HepG2 (cell line): Measurements from ENCODE around the gene ESYT1. TPM values are rescaled to one million over a fixed set of nuclear protein-coding genes. Genes with fewer than 3 reads are reported as not detected.
A peak's percentile ranks its signal among the peaks of the same experiment; 100 is the strongest.

Experiments
- ATAC-seq: fragments of 200-7000 bp; cut with Tn5 transposase; 3 replicates; pipeline ENCODE4 v1.9.1; 2020; ENCODE audit warnings: mild to moderate bottlenecking, moderate library complexity
- BruUV-seq: library from RNA; stranded (reverse); fragments of 400-500 nt; replicated peaks from 2 replicates; lab custom pipeline; 2021; lab: Mats Ljungman, UMichigan
- CTCF ChIA-PET: fragments of 300-600 bp; formaldehyde crosslinking; extraction: SDS; loops from one replicate; lab custom pipeline; 2021; ENCODE audit warnings: low total read pairs, inconsistent platforms, low intra/inter-chr PET ratio; lab: Yijun Ruan, JAX
- POLR2A ChIA-PET: fragments of 350-600 bp; sonication (Branson Sonifier 250); formaldehyde crosslinking; loops from one replicate; lab custom pipeline; 2020; ENCODE audit warnings: antibody characterized with exemption, inconsistent platforms; lab: Yijun Ruan, JAX
- DNase-seq: peaks from one replicate; pipeline ENCODE4 v3.0.0-alpha.2; 2015; ENCODE audit warnings: low spot score
- FAIRE-seq: peaks from 3 replicates; lab custom pipeline; 2011; peaks lifted over from hg19 to GRCh38; lab: Jason Lieb, UNC
- H2AFZ ChIP-seq: one replicate; pipeline ENCODE4 v1.6.1; 2011; ENCODE audit warnings: low read length, inconsistent platforms
- H3K27ac ChIP-seq: fragments of 300-600 bp; 3 replicates; pipeline ENCODE4 v1.8.0; 2011; ENCODE audit warnings: mixed run types, mild to moderate bottlenecking, mixed read lengths, low read length, inconsistent platforms; ENCODE audit not compliant: insufficient read depth; ENCODE audit errors: extremely low read length
- H3K27me3 ChIP-seq, 2 experiments: fragments of 200-600 bp in 1 of 2; 2 replicates in 1 of 2; 3 replicates in 1 of 2; pipeline versions ENCODE4 v1.6.0 to v1.8.0; 2011; ENCODE audit warnings: low read length in 2 of 2, mild to moderate bottlenecking in 2 of 2, moderate library complexity in 2 of 2, inconsistent platforms in 1 of 2; ENCODE audit not compliant: insufficient read depth in 2 of 2, control insufficient read depth in 1 of 2
- H3K36me3 ChIP-seq, 2 experiments: fragments of 200-600 bp in 1 of 2; replicated peaks in 1 of 2; 2 replicates in 1 of 2; 3 replicates in 1 of 2; pipeline versions ENCODE4 v1.5.1 to v1.8.0; 2011; ENCODE audit warnings: low read length in 2 of 2, inconsistent platforms in 1 of 2; ENCODE audit not compliant: insufficient read depth in 2 of 2, control insufficient read depth in 1 of 2
- H3K4me1 ChIP-seq: 2 replicates; pipeline ENCODE4 v1.5.1; 2012; ENCODE audit warnings: low read length, inconsistent platforms; ENCODE audit not compliant: insufficient read depth
- H3K4me2 ChIP-seq: 2 replicates; pipeline ENCODE4 v1.6.0; 2011; ENCODE audit warnings: low read depth, low read length, inconsistent platforms
- H3K4me3 ChIP-seq, 3 experiments: fragments of 200-600 bp in 1 of 3; sonication (generic), shearing (Covaris generic) in 1 of 3; replicated peaks in 1 of 3; 2 replicates each; pipeline ENCODE4 v1.5.1; 2011 to 2016; ENCODE audit warnings: low read length in 3 of 3, inconsistent platforms in 2 of 3, low read depth in 2 of 3, mild to moderate bottlenecking in 2 of 3, control low read depth in 1 of 3, mixed read lengths in 1 of 3; ENCODE audit not compliant: insufficient read depth in 1 of 3
- H3K79me2 ChIP-seq: one replicate; pipeline ENCODE4 v1.6.1; 2011; ENCODE audit warnings: low read length, inconsistent platforms; ENCODE audit not compliant: insufficient read depth
- H3K9ac ChIP-seq: 2 replicates; pipeline ENCODE4 v1.6.0; 2011; ENCODE audit warnings: mild to moderate bottlenecking, low read depth, low read length, inconsistent platforms; ENCODE audit not compliant: insufficient read depth
- H3K9me3 ChIP-seq: 2 replicates; pipeline ENCODE4 v1.5.1; 2012; ENCODE audit warnings: mild to moderate bottlenecking, low read length
- H4K20me1 ChIP-seq: 2 replicates; pipeline ENCODE4 v1.6.0; 2011; ENCODE audit warnings: inconsistent platforms, mild to moderate bottlenecking, low read length, moderate library complexity; ENCODE audit not compliant: insufficient read depth
- ARID2 ChIP-seq: sonication (generic); formaldehyde crosslinking; IDR thresholded peaks from 2 replicates; pipeline ENCODE4 v1.8.1; 2022; ENCODE audit warnings: mild to moderate bottlenecking, missing genetic modification reagents, borderline replicate concordance
- GABPB1 ChIP-seq: IDR thresholded peaks from 2 replicates; pipeline ENCODE4 v1.6.1; 2016; ENCODE audit warnings: mild to moderate bottlenecking, missing genetic modification reagents, moderate library complexity, missing compliant biosample characterization
- KLF9 ChIP-seq: IDR thresholded peaks from 2 replicates; pipeline ENCODE4 v1.6.1; 2016; ENCODE audit warnings: low read depth
- MIER3 ChIP-seq: IDR thresholded peaks from 2 replicates; pipeline ENCODE4 v1.6.1; 2016; ENCODE audit warnings: missing compliant biosample characterization, borderline replicate concordance
- MLLT10 ChIP-seq: sonication (generic); formaldehyde crosslinking; IDR thresholded peaks from 2 replicates; pipeline ENCODE4 v1.4.0; 2020; ENCODE audit warnings: missing genetic modification reagents
- PHF21A ChIP-seq: sonication (generic); formaldehyde crosslinking; IDR thresholded peaks from 2 replicates; pipeline ENCODE4 v1.5.0; 2020; ENCODE audit warnings: mild to moderate bottlenecking, missing genetic modification reagents
- RCOR2 ChIP-seq: IDR thresholded peaks from 2 replicates; pipeline ENCODE4 v1.6.1; 2016; ENCODE audit warnings: missing biosample characterization, missing genetic modification reagents
- TCF7 ChIP-seq: sonication (generic); IDR thresholded peaks from 2 replicates; pipeline ENCODE4 v1.6.1; 2016; ENCODE audit warnings: antibody characterized with exemption, low read depth
- U2AF2 ChIP-seq: fragments of 200-400 bp; formaldehyde crosslinking; IDR thresholded peaks from 2 replicates; pipeline ENCODE4 v1.6.1; 2017; ENCODE audit warnings: low read depth, mild to moderate bottlenecking, low read length
- ZNF224 ChIP-seq: sonication (generic); formaldehyde crosslinking; IDR thresholded peaks from 2 replicates; pipeline ENCODE4 v1.5.0; 2020; ENCODE audit warnings: mild to moderate bottlenecking, missing genetic modification reagents
- ZNF3 ChIP-seq: IDR thresholded peaks from 2 replicates; pipeline ENCODE4 v1.7.0; 2017; ENCODE audit warnings: inconsistent platforms
- ZNF33A ChIP-seq: sonication (generic); formaldehyde crosslinking; IDR thresholded peaks from 2 replicates; pipeline ENCODE4 v1.5.1; 2020; ENCODE audit warnings: missing genetic modification reagents, mild to moderate bottlenecking, moderate library complexity, borderline replicate concordance
- ZNF383 ChIP-seq: sonication (generic); formaldehyde crosslinking; IDR thresholded peaks from 2 replicates; pipeline ENCODE4 v1.4.0; 2020; ENCODE audit warnings: missing genetic modification reagents, mild to moderate bottlenecking, borderline replicate concordance
- ZNF562 ChIP-seq: sonication (generic); formaldehyde crosslinking; IDR thresholded peaks from 2 replicates; pipeline ENCODE4 v1.8.0; 2022; ENCODE audit warnings: missing genetic modification reagents, borderline replicate concordance
- ZNF816 ChIP-seq: sonication (generic); formaldehyde crosslinking; IDR thresholded peaks from 2 replicates; pipeline ENCODE4 v1.8.0; 2022; ENCODE audit warnings: missing genetic modification reagents, mild to moderate bottlenecking, borderline replicate concordance
- WGBS: methylation state at CpG from one replicate; pipeline ENCODE4 v1.1.6; 2017; ENCODE audit warnings: low lambda C conversion rate; 5-methylcytosine and 5-hydroxymethylcytosine counted together
- in situ Hi-C: cut with HindIII; loops from 2 replicates; pipeline ENCODE4 v1.10.0; 2017; ENCODE audit warnings: low pct_unique_long_range_greater_than_20kb; ENCODE audit not compliant: extremely low pct_ligation_motif_present
- intact Hi-C: fragments of 100-400 bp; cut with micrococcal nuclease; formaldehyde crosslinking; loops from one replicate; pipeline ENCODE4 v1.10.0; 2022; ENCODE audit not compliant: unreplicated experiment
- polyA plus RNA-seq, 8 experiments: library from polyadenylated mRNA; depleted of rRNA in 3 of 8; stranded (reverse) in 7 of 8; unstranded in 1 of 8; fragments of >200 nt; fragmentation: Illumina TruSeq in 4 of 8; extraction: Trizol in 4 of 8; gene quantifications; 2 replicates each; pipeline versions ENCODE4 v1.2.1 to v1.2.3, GENCODE V29; 2011 to 2016; ENCODE audit warnings: low read depth in 4 of 8, missing spikeins in 1 of 8, mixed read lengths in 1 of 8; ENCODE audit not compliant: insufficient read depth in 1 of 8
- total RNA-seq, 5 experiments: library from RNA; depleted of rRNA; stranded (reverse); fragments of >200 nt; fragmentation: Illumina TruSeq; extraction: Trizol; gene quantifications; 2 replicates each; pipeline ENCODE4 v1.2.3, GENCODE V29; 2016; ENCODE audit warnings: low read depth in 1 of 5
- TF ChIP-seq, protein P1 (sequence below): sonication (generic); formaldehyde crosslinking; IDR thresholded peaks from 2 replicates; pipeline ENCODE4 v1.8.0; 2022; ENCODE audit warnings: missing genetic modification reagents, mild to moderate bottlenecking, inconsistent platforms, borderline replicate concordance
- TF ChIP-seq, protein P2 (sequence below): sonication (generic); formaldehyde crosslinking; IDR thresholded peaks from 2 replicates; pipeline ENCODE4 v1.5.0; 2020; ENCODE audit warnings: mild to moderate bottlenecking, missing genetic modification reagents

Gene ESYT1
- total and polyA plus RNA-seq, 2 of the 13 experiments (the other 11 are each of a cell fraction or from before 2014, with no cell fraction given) = 66.9 to 71.0 TPM

GRCh38 chr12:56117778-56118687, 10.0 kb upstream of the ESYT1 start, which contains the start of gene ZC3H10 (continued):
- TF ChIP-seq KLF9 (CRISPR knock-in tag) = peak; percentile 89

DNA sequence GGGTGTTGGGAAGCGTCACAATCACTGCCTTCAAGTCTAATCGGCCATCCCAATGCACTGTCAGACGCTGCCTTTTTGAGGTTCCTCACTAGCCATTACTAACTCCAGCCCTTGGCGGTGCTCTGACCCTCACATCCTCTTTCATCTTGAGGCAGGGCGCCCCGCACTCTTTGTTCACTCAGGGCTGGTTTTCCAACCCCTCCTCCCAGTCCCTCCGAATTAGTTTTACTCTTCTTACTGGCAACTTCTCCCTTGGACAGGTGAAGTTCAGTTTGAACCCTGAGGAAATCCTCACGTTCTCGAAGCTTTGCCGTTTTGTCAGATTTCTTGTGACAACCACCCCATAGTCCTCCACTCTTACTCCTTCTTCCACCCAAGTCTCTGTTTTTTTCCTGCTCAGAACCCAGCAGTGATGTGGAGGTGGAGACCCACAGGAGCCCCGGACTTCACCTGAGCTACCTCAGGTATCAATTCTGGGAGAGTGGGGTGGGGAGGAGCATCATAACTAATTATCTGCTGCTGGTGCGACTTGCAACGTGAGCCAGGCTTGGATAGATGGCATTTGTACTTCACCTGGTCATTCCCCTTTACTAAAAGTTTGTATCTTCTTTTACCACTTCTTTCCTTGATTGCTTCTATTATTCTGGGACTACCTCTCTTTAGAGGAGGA, 9.2 kb upstream of the ESYT1 start:
- in situ Hi-C loops (no loop called here), intact Hi-C loops (loop anchor here (1.0 to 5.0 kb wide), 7 partner anchors 34 to 348 kb away; partner anchors contain the start of genes CS, MYL6B, SMARCC2 and SPRYD4)
- Histone ChIP-seq H3K79me2 (peaks cover 15% of the 10 kb centered on the region), H4K20me1 (no peaks in the 10 kb centered on the region), H3K4me3 (peak overlapping the region; percentile 67 to 86 (median 74)), H3K36me3 (0 out of 5 replicates have a peak, but pooled peaks cover 0 to 4% of the 10 kb centered on the region in 2 experiments), H3K27ac (peak overlapping the region; percentile 72), H3K4me2 (peak overlapping the region; percentile 98), H2AFZ (no peak overlapping the region), H3K9me3 (no peaks in the 10 kb centered on the region), H3K4me1 (peaks cover 58% of the 10 kb centered on the region), H3K9ac (peak overlapping the region; percentile 72), H3K27me3 (no peaks in the 10 kb centered on the region; a peak in 1 of 5 replicates)
- POLR2A ChIA-PET = interaction anchor here (0.6 to 6.2 kb wide), 25 partner anchors 9 to 331 kb away, joined by 3 to 128 read pairs (median 4); partner anchors contain the start of genes CNPY2, COQ10A, CS and ERBB3
- BruUV-seq = no TSS peak
- ATAC-seq (peak; percentile 18), DNase-seq (no peak), FAIRE-seq (no peak)
- 3% methylated on average over 12 of the region's 13 CpGs for WGBS
- CTCF ChIA-PET = interaction anchor here (0.6 to 3.2 kb wide), 5 partner anchors 39 to 105 kb away, joined by 3 to 49 read pairs (median 4); partner anchors contain the start of genes NABP2 and SMARCC2
- TF ChIP-seq ZNF33A (CRISPR knock-in tag) (0 out of 2 replicates have a peak, but pooled peaks have one; percentile 23), ZNF562 (CRISPR knock-in tag) (no peak), TCF7 (no peak), ZNF3 (peak; percentile 14; the same call in 1 of the 2 replicates), GABPB1 (no peak), RCOR2 (0 out of 2 replicates have a peak, but pooled peaks have one; percentile 14), ZNF224 (CRISPR knock-in tag) (0 out of 2 replicates have a peak, but pooled peaks have one; percentile 9), ZNF816 (CRISPR knock-in tag) (0 out of 2 replicates have a peak, but pooled peaks have one; percentile 74), ARID2 (CRISPR knock-in tag) (no peak), MIER3 (CRISPR knock-in tag) (0 out of 2 replicates have a peak, but pooled peaks have one; percentile 3), PHF21A (CRISPR knock-in tag) (no peak), U2AF2 (no peak), MLLT10 (CRISPR knock-in tag) (no peak), ZNF383 (no peak)
- TF ChIP-seq, protein P1, sequence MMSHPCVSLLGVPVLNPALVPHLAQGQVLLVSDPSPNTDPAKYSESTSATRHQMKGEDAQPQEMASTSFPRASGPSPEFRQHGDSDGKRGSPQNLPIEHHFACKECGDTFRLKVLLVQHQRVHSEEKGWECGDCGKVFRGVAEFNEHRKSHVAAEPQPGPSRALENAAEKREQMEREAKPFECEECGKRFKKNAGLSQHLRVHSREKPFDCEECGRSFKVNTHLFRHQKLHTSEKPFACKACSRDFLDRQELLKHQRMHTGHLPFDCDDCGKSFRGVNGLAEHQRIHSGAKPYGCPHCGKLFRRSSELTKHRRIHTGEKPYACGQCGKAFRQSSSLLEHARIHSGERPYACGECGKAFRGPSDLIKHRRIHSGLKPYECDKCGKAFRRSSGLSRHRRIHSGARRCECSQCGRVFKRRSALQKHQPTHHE (CRISPR knock-in tag) = peak; percentile 10; the same call in 1 of the 2 replicates
- TF ChIP-seq, protein P2, sequence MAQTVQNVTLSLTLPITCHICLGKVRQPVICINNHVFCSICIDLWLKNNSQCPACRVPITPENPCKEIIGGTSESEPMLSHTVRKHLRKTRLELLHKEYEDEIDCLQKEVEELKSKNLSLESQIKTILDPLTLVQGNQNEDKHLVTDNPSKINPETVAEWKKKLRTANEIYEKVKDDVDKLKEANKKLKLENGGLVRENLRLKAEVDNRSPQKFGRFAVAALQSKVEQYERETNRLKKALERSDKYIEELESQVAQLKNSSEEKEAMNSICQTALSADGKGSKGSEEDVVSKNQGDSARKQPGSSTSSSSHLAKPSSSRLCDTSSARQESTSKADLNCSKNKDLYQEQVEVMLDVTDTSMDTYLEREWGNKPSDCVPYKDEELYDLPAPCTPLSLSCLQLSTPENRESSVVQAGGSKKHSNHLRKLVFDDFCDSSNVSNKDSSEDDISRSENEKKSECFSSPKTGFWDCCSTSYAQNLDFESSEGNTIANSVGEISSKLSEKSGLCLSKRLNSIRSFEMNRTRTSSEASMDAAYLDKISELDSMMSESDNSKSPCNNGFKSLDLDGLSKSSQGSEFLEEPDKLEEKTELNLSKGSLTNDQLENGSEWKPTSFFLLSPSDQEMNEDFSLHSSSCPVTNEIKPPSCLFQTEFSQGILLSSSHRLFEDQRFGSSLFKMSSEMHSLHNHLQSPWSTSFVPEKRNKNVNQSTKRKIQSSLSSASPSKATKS (CRISPR knock-in tag) = no peak
